ENCODE data around the gene BCAS3.
A peak's percentile ranks its signal among the peaks of the same experiment; 100 is the strongest.
"Not testable (repeated sequence)": the region's sequence is repeated elsewhere in the genome, so short reads cannot be mapped to it uniquely, and the experiment has no call there.

Gene BCAS3

DNA sequence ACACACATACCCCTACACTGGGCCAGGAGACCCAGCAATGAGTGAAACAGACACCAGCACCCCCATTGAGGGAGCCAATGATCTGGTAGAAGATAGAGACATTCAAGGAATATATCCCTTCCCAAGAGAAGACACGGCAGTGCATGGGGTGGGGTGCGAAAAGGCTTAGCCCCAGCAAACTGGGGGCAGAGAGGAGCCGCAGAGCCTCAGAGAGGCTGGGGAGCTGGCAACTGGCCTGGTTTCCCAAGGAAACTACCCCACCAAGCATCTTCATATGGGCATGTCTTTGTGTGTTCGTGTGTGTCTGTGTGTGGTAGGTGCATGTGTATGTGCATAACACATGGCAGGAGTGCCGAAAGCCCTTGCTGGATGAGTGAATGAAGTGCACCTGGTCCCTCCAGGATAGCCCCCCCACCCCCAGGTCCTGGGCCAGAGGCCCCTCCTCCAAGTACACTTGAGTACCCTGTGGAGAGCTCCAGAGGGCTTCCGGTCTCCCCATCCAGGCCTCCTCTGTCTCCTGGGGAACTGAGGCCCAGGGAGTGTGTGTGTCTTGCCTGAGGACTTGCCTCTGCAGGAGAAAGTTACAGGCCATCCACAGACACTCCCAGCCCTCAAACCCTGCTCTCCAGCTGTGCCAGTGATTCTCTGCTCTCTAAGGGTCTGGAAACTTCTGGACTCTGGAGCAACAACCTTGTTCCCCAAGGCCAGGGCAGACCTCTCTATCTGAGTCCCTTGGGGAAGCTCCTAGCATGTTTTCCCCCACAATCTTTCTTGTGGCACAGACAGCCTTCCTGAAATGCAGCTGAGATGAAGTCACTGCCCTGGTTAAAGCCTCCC is 737.9 kb downstream of the BCAS3 start:
- no peak for DNase-seq

DNA sequence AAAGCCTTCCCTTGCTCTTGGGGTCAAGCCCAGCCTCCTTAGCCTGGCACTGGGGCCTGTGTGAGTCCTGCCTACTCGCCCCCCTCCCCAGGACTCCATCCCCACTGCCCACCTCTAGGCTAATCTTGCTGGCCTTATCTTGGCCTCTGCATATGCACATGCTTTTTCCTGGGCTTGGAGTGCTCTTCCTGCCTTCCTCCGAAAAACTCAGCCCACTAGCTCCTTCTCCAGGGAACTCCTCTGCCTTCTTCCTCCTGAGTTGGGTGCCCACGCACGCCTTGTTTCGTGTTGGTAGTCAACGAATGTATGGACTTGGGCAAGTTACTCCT is 738.5 kb downstream of the BCAS3 start:
- no peak for DNase-seq

GRCh38 chr17:61416540-61417363 is 739.1 kb downstream of the BCAS3 start:
- DNase-seq: peak in 47 of 56 donors; percentile 11 to 82 (median 50)

DNA sequence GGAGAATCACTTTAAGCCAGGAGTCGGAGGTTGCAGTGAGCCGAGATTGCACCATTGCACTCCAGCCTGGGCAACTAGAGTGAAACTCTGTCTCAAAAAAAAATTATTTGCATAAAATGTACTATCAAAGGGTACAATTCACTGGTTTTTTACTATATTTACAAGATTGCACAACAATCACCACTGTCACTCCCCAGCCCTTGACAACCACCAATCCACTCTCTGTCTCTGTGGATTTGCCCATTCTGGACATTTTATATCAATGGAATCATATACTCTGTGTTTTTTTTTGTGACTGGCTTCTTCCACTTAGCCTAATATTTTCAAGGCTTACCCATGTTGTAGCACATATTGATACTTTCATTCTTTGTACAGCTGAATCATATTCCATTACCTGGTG is 740.8 kb downstream of the BCAS3 start:
- no peak for DNase-seq

- DNase-seq: no peak
Observed at GRCh38 chr17:61419496-61420046, 741.9 kb downstream of the BCAS3 start.

GRCh38 chr17:61420052-61420451 is 742.4 kb downstream of the BCAS3 start:
- DNase-seq: no peak

DNA sequence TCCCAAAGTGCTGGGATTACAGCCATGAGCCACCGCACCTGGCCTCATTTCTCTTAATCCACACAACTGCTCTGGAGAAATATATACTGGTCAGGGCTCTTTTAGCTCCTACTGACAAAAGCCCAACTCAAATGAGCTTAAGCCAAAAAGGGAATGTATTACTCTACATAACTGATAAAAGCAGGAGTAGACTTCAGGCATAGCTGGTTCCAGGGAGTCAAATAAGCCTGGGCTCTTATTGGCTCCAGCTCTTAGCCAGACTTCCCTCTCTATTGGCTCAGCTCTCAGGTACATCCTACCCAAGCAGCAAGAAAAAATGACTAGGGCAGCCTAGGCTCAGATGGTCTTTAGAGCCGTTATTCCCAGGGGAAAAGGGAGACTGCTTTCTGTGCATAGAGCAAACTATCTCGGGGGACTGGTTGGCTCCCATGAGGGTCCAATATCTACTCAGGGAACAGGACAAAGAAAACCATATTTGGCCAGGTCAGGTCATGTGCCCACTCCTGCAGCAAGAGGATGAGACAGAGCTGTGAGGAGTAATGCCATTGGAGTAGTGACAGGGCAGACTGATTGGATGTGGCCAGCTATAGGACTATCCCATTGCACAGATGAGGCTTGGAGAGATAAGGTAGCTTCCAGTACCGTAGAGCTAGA is 743.2 kb downstream of the BCAS3 start:
- DNase-seq: no peak

GRCh38 chr17:61421460-61421859 is 743.8 kb downstream of the BCAS3 start:
- DNase-seq: no peak

DNA sequence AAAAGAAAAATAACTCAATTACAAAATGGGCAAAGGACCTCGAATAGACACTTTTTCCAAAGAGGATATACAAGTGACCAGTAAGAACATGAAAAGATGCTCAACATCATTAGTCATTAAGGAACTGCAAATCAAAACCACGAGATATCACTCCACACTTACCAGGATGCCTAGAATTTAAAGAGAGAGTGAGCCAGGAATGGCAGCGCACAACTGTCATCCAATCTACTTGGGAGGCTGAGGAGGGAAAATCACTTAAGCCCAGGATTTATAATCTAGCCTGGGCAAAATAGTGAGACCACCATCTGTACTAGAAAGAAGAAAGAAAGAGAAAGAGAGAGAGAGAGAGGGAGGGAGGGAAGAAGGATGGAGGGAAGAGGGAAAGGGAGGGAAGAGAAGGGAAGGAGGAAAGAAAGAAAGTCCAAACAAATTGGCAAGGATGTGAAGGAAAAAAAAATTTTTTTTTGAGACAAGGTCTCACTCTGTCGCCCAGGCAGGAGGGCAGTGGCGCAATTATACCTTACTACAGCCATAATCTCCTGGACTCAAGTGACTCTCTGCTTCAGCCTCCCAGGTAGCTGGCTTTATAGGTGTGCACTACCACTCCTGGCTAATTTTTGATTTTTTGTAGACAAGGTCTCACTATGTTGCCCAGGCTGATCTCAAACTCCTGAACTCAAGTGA is 744.6 kb downstream of the BCAS3 start:
- DNase-seq: no peak

DNA sequence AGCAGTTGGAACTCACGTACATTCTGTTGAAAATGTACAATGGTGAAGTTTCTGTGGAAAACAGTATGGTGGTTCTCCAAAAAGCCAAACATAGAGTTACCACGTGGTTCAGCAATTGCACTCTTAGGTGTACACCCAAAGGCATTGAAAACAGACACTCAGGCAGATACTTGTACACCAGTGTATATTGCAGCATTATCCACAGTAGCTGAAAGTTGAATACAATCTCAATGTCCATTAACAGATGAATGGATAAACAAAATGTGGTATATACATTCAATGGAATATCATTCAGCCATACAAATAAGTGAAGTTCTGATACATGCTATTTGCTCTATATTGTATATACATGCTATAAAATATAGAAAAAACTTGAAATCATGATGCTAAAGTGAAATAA is 745.2 kb downstream of the BCAS3 start:
- no peak for DNase-seq

- DNase-seq: no peak
Observed at GRCh38 chr17:61423967-61424649, 746.5 kb downstream of the BCAS3 start.

- no peak for DNase-seq
Observed at GRCh38 chr17:61425682-61426481, 748.2 kb downstream of the BCAS3 start.

GRCh38 chr17:61426482-61427304 is 749.0 kb downstream of the BCAS3 start:
- DNase-seq: no peak

- DNase-seq: no peak
Observed at GRCh38 chr17:61427567-61427966, 749.9 kb downstream of the BCAS3 start.

DNA sequence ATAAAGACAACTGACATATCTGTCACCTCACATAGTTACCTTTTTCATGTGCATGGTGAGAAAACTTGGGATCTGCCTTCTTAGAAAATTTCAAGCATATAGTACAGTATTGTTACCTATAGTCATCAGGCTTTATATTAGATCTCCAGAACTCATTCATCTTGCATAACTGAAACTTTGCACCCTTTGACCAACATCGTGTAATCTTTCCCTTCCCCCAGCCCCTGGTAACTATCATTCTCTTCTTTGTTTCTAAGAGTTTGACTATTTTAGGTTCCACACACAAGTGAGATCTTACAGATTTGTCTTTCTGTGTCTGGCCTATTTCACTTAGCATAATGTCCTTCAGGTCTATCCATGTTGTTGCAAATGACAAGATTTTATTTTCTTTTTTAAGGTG is 751.6 kb downstream of the BCAS3 start:
- no peak for DNase-seq

DNA sequence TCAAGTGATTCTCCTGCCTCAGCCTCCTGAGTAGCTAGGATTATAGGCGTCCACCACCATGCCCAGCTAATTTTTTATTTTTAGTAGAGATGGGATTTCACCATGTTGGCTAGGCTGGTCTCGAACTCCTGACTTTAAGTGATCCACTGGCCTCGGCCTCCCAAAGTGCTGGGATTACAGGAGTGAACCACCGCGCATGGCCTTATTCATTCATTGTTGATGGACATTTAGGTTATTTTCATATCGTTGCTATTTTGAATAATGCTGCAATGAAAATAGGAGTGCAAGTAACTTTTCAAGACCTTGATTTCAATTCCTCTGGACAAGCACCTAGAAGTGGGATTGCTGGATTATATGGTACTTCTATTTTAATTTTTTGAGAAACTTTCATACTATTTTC is 752.2 kb downstream of the BCAS3 start:
- not testable (repeated sequence) for DNase-seq

GRCh38 chr17:61431594-61432311 is 754.1 kb downstream of the BCAS3 start:
- no peak for DNase-seq

DNA sequence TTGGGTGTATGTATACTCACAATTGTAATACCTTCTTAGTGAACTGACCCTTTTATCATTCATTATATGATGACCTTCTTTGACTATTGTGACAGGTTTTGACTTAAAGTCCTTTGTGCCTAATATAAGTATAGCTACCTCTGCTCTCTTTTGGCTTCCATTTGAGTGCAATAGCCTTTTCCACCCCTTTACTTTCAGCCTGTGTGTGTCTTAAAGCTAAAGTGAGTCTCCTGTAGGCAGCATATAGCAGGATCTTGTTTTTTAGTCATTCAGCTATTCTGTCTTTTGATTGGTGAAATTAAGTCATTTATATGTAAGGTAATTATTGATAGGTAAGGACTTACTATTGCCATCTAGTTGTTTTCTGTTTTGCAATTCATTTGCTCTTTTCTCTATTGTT is 758.6 kb downstream of the BCAS3 start:
- DNase-seq: no peak

All from nucleus accumbens (tissue), 56 donors.